NCI-H1105 (cell line): Measurements from ENCODE around the gene SERTAD2.

Experiments used
- DNase-seq: peaks from one replicate; lab custom pipeline; 2025; lab: John Stamatoyannopoulos, UW

Gene SERTAD2

DNA sequence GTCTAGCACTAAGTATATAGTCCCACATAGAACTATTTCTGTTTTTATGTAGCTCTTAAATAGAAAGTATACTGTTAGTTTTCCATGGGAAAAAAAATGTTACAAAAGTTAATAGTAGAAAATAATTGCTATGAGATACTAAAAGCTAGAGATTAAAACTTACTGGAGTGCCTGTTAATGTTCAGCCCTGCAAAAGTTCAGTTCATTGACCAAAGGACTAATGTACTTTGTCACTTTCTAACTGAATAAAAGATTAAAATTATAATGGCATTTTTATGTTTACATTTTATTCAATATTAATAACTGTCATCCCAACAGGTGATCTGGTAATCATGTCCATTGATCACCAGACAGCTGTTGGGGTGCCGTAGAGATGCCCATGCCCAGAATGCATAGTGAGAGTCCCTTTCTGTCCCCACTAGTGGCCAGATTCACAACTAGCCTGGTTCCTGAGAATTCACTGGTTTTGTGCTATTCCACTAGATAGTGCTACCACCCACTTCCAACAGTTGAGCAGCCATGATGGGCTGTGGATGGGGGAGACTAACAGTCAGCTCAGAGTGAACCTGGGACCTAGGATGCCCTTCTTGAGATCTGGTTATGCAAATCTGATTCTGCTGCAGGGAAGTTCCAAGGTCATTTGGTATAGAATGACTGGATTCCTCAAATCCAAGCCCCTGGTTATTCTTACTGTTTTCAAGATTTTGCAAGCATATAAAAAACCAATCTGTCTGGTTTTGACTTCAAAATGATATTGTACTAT, 71.8 kb downstream of the SERTAD2 start:
- no peak for DNase-seq
